Subcutaneous adipose tissue (tissue), 4 donors: Measurements from ENCODE around the gene CNDP2. TPM values are rescaled to one million over a fixed set of nuclear protein-coding genes. Genes with fewer than 3 reads are reported as not detected.

Source experiments
- total RNA-seq, 4 donors: library from RNA; depleted of rRNA; stranded (reverse); fragments of >200 nt; gene quantifications; one replicate each; pipeline ENCODE4 v1.1.0, GENCODE V29; 2016
- TF ChIP-seq, protein P1 (sequence below): fragments of 450-650 bp; IDR thresholded peaks from one replicate; pipeline ENCODE4 v1.5.1; 2016; ENCODE audit warnings: low read depth, mild to moderate bottlenecking, control low read depth, antibody characterized with exemption, moderate library complexity

Gene CNDP2
- 100 to 1,000 TPM in 2 of 4 donors, 10 to 100 TPM in 2; 83.8 to 160 (median 106) TPM for total RNA-seq

GRCh38 chr18:74495581-74496507, at the start of gene CNDP2:
Gene CNDP2 (plus strand): TSS chr18:74496363. CDS start chr18:74499974, 3,611 bp downstream.
- TF ChIP-seq, protein P1, sequence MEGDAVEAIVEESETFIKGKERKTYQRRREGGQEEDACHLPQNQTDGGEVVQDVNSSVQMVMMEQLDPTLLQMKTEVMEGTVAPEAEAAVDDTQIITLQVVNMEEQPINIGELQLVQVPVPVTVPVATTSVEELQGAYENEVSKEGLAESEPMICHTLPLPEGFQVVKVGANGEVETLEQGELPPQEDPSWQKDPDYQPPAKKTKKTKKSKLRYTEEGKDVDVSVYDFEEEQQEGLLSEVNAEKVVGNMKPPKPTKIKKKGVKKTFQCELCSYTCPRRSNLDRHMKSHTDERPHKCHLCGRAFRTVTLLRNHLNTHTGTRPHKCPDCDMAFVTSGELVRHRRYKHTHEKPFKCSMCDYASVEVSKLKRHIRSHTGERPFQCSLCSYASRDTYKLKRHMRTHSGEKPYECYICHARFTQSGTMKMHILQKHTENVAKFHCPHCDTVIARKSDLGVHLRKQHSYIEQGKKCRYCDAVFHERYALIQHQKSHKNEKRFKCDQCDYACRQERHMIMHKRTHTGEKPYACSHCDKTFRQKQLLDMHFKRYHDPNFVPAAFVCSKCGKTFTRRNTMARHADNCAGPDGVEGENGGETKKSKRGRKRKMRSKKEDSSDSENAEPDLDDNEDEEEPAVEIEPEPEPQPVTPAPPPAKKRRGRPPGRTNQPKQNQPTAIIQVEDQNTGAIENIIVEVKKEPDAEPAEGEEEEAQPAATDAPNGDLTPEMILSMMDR, result no peak

DNA sequence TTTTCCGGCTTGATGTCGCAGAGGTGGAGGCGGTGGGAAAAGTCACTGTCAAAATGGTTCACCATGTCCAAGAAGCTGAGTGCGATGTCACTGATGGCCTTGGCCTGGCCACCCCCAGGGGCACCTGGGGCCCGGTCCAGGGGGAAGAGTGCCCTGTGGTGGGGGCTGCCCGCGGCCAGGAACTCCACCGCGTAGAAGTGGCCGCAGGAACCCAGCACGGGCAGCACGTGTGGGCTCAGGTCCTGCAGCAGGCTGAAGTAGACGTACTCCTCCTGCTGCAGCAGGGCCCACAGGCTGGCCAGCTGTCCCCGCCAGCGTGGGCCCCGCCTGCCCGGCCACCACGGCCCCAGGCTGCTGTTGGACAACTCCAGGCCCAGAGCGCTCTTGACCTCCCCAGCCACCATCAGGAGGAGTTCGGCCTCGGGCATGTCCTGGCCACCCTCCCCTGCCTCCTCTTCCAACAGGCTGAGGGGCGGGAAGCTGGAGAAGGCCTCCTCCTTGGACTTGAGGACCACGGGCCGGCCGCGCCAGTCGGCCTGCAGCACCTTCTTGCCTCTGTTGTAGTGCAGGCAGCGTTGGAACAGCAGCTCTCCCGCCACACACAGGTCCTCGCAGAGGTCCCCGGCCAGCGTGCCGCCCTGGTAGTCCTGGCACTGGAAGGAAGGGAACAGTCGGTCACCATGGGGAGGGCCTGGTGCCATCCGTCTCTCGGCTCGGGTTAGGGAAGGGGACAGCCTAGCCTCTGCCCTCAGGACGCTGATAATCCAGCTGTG, 49.3 kb upstream of the CNDP2 start:
- TF ChIP-seq, protein P1, result no peak

DNA sequence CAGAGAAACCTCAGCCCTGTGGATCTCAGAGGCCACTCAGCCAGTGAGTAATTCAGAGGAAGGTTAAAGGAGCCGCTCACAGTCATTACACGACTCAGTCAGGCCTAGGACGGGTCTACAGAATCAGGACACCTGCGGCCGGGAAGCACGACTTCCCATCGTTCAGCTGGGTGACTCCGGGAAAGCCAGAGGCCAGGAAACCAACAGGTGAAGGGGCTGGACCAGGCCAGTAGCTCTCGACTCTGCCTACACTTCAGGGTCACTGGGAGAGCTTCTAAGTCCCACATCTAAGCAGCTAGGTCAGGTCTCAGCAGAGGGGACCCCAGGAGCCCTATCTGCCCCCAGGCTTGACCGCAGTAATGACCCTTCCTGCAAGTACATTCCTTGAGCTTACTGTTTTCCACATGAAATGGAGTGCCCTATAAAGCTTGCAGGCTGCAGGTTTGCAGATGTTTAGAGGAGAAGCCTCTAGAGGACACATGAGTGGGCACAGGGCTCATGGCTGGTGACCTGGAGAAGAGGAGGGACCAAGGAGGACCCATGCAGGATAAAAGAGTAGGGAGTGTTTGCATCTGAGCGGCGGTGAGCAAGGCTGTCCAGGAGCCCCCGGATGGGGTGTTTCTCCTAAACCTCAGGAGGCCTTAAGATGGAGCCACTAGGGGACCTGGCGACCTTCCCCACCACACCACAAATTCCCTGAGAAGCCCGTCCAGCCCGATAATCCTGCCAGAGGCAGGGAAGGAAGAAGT, 48.6 kb upstream of the CNDP2 start:
- TF ChIP-seq, protein P1, result no peak

DNA sequence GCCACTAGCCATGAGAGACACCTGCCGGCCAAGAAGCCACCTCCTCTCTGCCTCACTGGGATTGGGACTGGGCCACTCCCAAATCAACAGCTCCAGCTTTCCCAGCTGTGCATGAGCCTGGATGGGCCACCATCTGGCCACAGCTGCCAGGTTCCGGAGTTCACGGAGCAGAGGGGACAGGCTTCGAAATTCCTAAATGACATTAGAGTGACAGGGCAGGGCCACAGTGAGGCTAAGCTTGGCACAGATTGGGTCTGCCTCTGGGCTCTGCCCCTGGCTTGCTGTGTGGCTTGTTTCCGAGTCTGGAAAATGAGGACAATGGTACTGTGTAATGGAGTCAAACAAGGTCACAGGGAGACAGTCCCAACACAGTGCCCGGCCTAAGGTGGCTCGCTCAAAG, 45.5 kb upstream of the CNDP2 start:
- TF ChIP-seq, protein P1, result no peak

DNA sequence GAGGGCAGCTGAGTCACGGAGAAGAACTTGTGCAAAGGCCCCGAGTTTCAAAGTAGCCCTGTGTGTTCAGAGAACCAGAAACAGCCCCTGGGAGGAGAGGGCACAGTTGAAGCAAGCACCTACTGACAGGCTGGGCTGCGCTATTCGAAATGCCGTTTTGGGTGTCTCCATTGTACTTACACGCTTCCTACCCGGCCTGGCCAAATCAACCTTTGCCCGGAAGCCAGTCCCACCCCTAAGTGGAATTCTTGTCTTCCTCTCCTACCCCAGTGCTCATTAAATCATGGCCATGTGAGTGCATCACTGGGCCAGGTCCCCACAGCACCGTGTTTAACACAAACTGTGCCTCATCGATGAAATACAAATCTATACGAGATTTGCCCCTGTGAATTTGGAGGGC, 45.0 kb upstream of the CNDP2 start:
- TF ChIP-seq, protein P1, result no peak

GRCh38 chr18:74453016-74453566, 43.1 kb upstream of the CNDP2 start:
- TF ChIP-seq, protein P1, result no peak
